ENCODE measurements around the gene TRAF7. TPM values are rescaled to one million over a fixed set of nuclear protein-coding genes. Genes with fewer than 3 reads are reported as not detected.

The TRAF7 gene
- total and polyA plus RNA-seq, 2 of the 8 experiments (the other 6 are each of a cell fraction or from before 2014, with no cell fraction given), result 96.8 to 148 TPM

GRCh38 chr16:2216330-2216729 is 60.7 kb downstream of the TRAF7 start:
- Histone ChIP-seq H3K4me2 (ENCODE audit: insufficient read depth in 1 of 2, low read depth in 2 of 2, low read length in 2 of 2) (peak overlapping the region; percentile 51 to 60), H3K27me3 (replicated peaks in 1 of 4; ENCODE audit: control insufficient read depth in 3 of 4, extremely low read depth in 1 of 4, insufficient read depth in 3 of 4, low read length in 3 of 4) (no peaks in the 10 kb centered on the region)
- FAIRE-seq, result no peak
- TF ChIP-seq POU5F1 (IDR thresholded peaks at IDR 0.05; ENCODE audit: low read depth, low read length), result no peak
- TF ChIP-seq FOSL1 (IDR thresholded peaks at IDR 0.05; ENCODE audit: insufficient read depth, low read depth, low read length), result no peak
- TF ChIP-seq ZNF274 (IDR thresholded peaks at IDR 0.05; ENCODE audit: borderline replicate concordance, extremely low read depth, low read length), result no peak
- no peak for TF ChIP-seq CBX5 (IDR thresholded peaks at IDR 0.05; ENCODE audit: low read depth, low read length)
- no peak for TF ChIP-seq BCL11A (IDR thresholded peaks at IDR 0.05; ENCODE audit: low read depth in 2 of 2, low read length in 2 of 2)
- TF ChIP-seq HDAC2 (IDR thresholded peaks at IDR 0.05; ENCODE audit: borderline replicate concordance in 1 of 2, low read depth in 2 of 2, low read length in 2 of 2), result no peak
- TF ChIP-seq YY1 (IDR thresholded peaks at IDR 0.05; ENCODE audit: low read depth, low read length), result no peak
- TF ChIP-seq SIX5 (IDR thresholded peaks at IDR 0.05; ENCODE audit: low read depth, low read length), result no peak
- TF ChIP-seq GABPA (IDR thresholded peaks at IDR 0.05; ENCODE audit: borderline replicate concordance, insufficient read depth, low read length), result no peak
- TF ChIP-seq CHD2 (IDR thresholded peaks at IDR 0.05; ENCODE audit: low read length), result no peak

More at GRCh38 chr16:2216330-2216729, 60.7 kb downstream of the TRAF7 start:
- Histone ChIP-seq H2AFZ (ENCODE audit: low read length) (no peak overlapping the region), H2BK12ac (ENCODE audit: low read depth, low read length) (peak overlapping the region; percentile 81; the same call in 1 of the 2 replicates), H3K23me2 (ENCODE audit: low read depth, low read length) (peaks cover 9% of the 10 kb centered on the region), H3K36me3 (ENCODE audit: control insufficient read depth in 2 of 4, insufficient read depth in 4 of 4, low read length in 3 of 4) (peaks cover 4 to 9% (median 6%) of the 10 kb centered on the region in 4 experiments; a peak in 5 of 8 replicates), H3K56ac (replicated peaks; ENCODE audit: insufficient read length, low read depth, low read length) (no peak overlapping the region), H3K4me1 (replicated peaks in 1 of 4; ENCODE audit: control insufficient read depth in 3 of 4, insufficient read depth in 4 of 4, low read length in 3 of 4) (peaks cover 0 to 11% (median 3%) of the 10 kb centered on the region in 4 experiments; a peak in 5 of 7 replicates), H3K4me3 (ENCODE audit: extremely low read depth in 1 of 4, insufficient read depth in 2 of 4, low read depth in 3 of 4, low read length in 4 of 4) (peak overlapping the region in 2 of 4 experiments; percentile 10 to 98; a peak in 4 of 8 replicates), H4K5ac (ENCODE audit: insufficient read length, low read depth, low read length) (no peak overlapping the region), H3K27ac (ENCODE audit: low read depth, low read length) (no peak overlapping the region), H2BK20ac (ENCODE audit: low read length) (no peak overlapping the region), H2BK15ac (ENCODE audit: low read length) (no peak overlapping the region), H3K9ac (replicated peaks in 1 of 4; ENCODE audit: extremely low read depth in 1 of 4, low read depth in 3 of 4, low read length in 3 of 4) (no peak overlapping the region; a peak in 1 of 7 replicates), H2AK5ac (ENCODE audit: low read depth, low read length) (0 out of 2 replicates have a peak overlapping the region, but pooled peaks have one; percentile 65), H4K91ac (replicated peaks; ENCODE audit: insufficient read length, low read length) (peak overlapping the region; percentile 95), H3K23ac (ENCODE audit: insufficient read length) (no peak overlapping the region), H3K18ac (ENCODE audit: extremely low read depth, low read length) (no peak overlapping the region), H4K20me1 (replicated peaks in 1 of 2; ENCODE audit: control insufficient read depth in 1 of 2, insufficient read depth in 2 of 2, low read length in 2 of 2) (peaks cover 8 to 26% of the 10 kb centered on the region in 2 experiments), H2BK5ac (ENCODE audit: low read depth, low read length) (no peak overlapping the region; the same call in 1 of the 2 replicates), H3K9me3 (ENCODE audit: insufficient read depth in 2 of 2, low read depth in 1 of 2, low read length in 1 of 2) (no peaks in the 10 kb centered on the region), H3K14ac (ENCODE audit: insufficient read length) (no peak overlapping the region), H2BK120ac (replicated peaks; ENCODE audit: low read depth, low read length) (peak overlapping the region; percentile 78), H4K8ac (ENCODE audit: extremely low read depth, insufficient read depth, low read length) (0 out of 2 replicates have a peak overlapping the region, but pooled peaks have one; percentile 73), H3K4ac (replicated peaks; ENCODE audit: insufficient read length, low read depth, low read length) (peak overlapping the region; percentile 96), H3K79me2 (ENCODE audit: control insufficient read depth in 1 of 2, insufficient read depth in 2 of 2, low read length in 2 of 2) (peaks cover 3 to 18% of the 10 kb centered on the region in 2 experiments; a peak in 3 of 4 replicates), H3K79me1 (ENCODE audit: low read depth, low read length) (peaks cover 4% of the 10 kb centered on the region; the same call in 1 of the 2 replicates)
- ChIA-PET CTCF (ENCODE audit: partially characterized antibody) (interaction anchor here (0.9 kb wide), 1 partner anchor 75 kb away, joined by 3 read pairs; no protein-coding TSS in a partner anchor), POLR2A (ENCODE audit: partially characterized antibody) (interaction anchor here (1.0 to 15.1 kb wide), 6 partner anchors 10 to 63 kb away, joined by 3 to 156 read pairs (median 4); partner anchors contain the start of genes ECI1 and TRAF7)
- DNase-seq (ENCODE audit: low read depth in 1 of 2, low spot score in 2 of 2), result no peak
- 100% methylated on average over 4 of the region's 4 CpGs; no CpG with 5 or more reads in 1 of the 2 experiments for WGBS, 2 experiments (ENCODE audit: extremely low coverage in 1 of 2, insufficient coverage in 1 of 2, insufficient read length in 1 of 2, insufficient replicate concordance in 2 of 2, low coverage in 1 of 2, low lambda C conversion rate in 2 of 2, missing lambda C conversion rate in 1 of 2)
